Activated naive CD4-positive, alpha-beta T cell treated with anti-CD3 and anti-CD28 coated beads for 36 hours (primary cell): Measurements from ENCODE around the gene TJP3. TPM values are rescaled to one million over a fixed set of nuclear protein-coding genes. Genes with fewer than 3 reads are reported as not detected.

Experiments
- CTCF ChIA-PET: fragments of 350-600 bp; sonication (Branson Sonifier 250); formaldehyde crosslinking; loops from one replicate; lab custom pipeline; 2021; ENCODE audit warnings: antibody characterized with exemption; lab: Charles Lee
- DNase-seq: peaks from one replicate; pipeline ENCODE4 v3.0.0-alpha.2; 2020
- H3K27ac Mint-ChIP-seq: one replicate; pipeline ENCODE4 v1.8.0; 2021; ENCODE audit warnings: mild to moderate bottlenecking, mixed read lengths
- H3K27me3 Mint-ChIP-seq: one replicate; pipeline ENCODE4 v1.8.0; 2021; ENCODE audit warnings: low read depth, mixed read lengths
- H3K36me3 Mint-ChIP-seq: one replicate; pipeline ENCODE4 v1.8.0; 2021; ENCODE audit warnings: low read depth, mixed read lengths
- H3K4me1 Mint-ChIP-seq: one replicate; pipeline ENCODE4 v1.8.0; 2021; ENCODE audit warnings: low read depth, mixed read lengths
- H3K4me3 Mint-ChIP-seq: one replicate; pipeline ENCODE4 v1.8.0; 2021; ENCODE audit warnings: mild to moderate bottlenecking, moderate library complexity, mixed read lengths
- H3K9me3 Mint-ChIP-seq: one replicate; pipeline ENCODE4 v1.8.0; 2021; ENCODE audit warnings: mixed read lengths
- intact Hi-C: fragments of 100-400 bp; cut with micrococcal nuclease; formaldehyde crosslinking; loops from one replicate; pipeline ENCODE4 v1.15.1; 2023
- total RNA-seq, 2 experiments: library from RNA; stranded (reverse); gene quantifications; one replicate each; pipeline ENCODE4 v1.2.3, GENCODE V29; 2021

The TJP3 gene
- total RNA-seq, 2 experiments from 2014 or later = 0.93 to 1.6 TPM

DNA sequence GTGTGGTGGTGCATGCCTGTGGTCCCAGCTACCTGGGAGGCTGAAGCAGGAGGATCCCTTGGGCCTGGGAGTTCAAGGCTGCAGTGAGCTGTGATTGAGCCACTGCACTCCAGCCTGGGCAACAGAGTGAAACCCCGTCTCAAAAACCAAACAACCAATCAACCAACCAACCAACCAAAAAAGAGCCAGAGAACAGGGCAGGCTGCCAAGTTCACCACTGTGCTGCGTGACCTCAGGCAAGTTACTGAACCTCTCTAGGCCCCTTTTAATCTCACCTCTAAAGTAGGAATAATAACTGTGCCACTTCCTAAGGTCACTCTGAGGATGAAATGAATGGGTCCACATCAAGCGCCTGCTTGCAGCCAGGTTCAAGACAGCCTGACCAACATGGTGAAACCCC lies 16.9 kb downstream of the TJP3 start:
- no peak for DNase-seq
- Mint-ChIP-seq H3K9me3 (no peaks in the 10 kb centered on the region), H3K27me3 (peaks cover 6% of the 10 kb centered on the region), H3K36me3 (no peaks in the 10 kb centered on the region), H3K4me1 (peaks cover 7% of the 10 kb centered on the region), H3K4me3 (no peak overlapping the region), H3K27ac (no peak overlapping the region)
- intact Hi-C loops = no loop called here
- CTCF ChIA-PET = interaction anchor here (0.7 kb wide), 1 partner anchor 283 kb away, joined by 3 read pairs; no protein-coding TSS in a partner anchor

DNA sequence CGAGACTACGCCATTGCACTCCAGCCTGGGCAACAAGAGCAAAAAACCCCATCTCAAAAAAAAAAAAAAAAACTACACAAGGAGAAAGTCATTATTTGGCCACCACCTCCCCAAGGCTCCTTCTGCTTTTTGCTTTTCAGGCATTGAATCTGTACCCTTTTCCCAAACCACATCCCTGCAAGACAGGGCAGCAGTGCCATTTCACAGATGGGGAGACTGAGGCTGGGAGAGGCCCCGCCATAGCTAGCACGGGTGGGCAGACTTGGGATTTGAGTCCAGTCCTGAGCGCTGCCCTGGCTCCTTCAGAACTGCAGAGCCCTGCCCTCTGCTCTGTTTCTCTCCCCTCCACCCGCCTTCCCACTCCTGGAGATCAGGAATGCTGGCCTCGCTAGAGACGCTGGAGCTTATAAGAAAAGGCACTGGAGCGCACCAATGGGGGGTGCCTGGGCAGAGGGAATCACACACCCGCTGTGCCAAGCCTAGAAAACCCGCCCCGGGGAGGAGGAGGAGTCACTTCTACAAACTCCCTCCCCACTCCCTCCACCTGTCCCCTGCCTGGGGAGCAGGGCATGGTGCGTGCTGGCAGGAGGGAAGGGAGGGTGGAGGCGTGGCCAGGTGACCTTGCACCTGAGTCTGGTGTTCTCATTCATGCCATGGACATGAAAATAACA lies 17.6 kb downstream of the TJP3 start:
- Mint-ChIP-seq H3K4me3 (no peak overlapping the region), H3K9me3 (no peaks in the 10 kb centered on the region), H3K36me3 (no peaks in the 10 kb centered on the region), H3K27ac (no peak overlapping the region), H3K4me1 (peaks cover 7% of the 10 kb centered on the region), H3K27me3 (peaks cover 6% of the 10 kb centered on the region)
- intact Hi-C loops = no loop called here
- DNase-seq = no peak
- CTCF ChIA-PET = interaction anchor here (0.7 kb wide), 1 partner anchor 284 kb away, joined by 3 read pairs; no protein-coding TSS in a partner anchor

DNA sequence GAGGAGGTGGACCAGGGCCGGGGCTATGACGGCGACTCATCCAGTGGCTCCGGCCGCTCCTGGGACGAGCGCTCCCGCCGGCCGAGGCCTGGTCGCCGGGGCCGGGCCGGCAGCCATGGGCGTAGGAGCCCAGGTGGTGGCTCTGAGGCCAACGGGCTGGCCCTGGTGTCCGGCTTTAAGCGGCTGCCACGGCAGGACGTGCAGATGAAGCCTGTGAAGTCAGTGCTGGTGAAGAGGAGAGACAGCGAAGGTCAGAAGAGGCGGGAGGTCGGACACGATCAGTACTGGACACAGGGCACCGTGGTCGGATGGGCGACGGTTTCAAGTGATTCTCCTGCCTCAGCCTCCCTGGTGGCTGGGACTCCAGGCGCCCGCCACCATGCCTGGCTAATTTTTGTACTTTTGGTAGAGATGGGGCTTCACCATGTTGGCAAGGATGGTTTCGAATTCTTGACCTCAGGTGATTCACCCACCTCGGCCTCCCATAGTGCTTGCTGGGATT lies 22.3 kb downstream of the TJP3 start:
- Mint-ChIP-seq H3K4me1 (no peaks in the 10 kb centered on the region), H3K4me3 (no peak overlapping the region), H3K27me3 (no peaks in the 10 kb centered on the region), H3K36me3 (no peaks in the 10 kb centered on the region), H3K27ac (no peak overlapping the region), H3K9me3 (no peaks in the 10 kb centered on the region)
- DNase-seq = no peak
- intact Hi-C loops = no loop called here
- CTCF ChIA-PET = no interaction called here

DNA sequence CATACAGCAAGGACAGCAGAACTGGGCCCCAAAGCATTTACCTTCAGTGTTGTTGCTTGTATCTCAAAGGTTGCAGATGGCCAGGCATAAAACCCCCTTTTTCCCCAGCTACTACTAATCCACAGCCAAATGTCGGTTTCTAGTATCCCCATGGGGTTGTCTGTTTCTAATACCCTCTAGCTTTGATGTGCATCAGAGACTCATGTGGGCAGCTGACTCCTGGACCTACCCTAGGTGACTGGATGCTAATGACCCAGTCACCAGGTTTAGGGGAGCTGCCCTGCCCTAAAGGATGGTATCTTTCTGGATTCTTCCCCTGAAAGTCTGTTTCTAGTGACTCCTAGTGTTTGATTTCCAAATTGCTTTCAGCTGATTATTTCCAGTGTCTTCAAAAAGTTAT lies 23.9 kb downstream of the TJP3 start:
- H3K4me1 Mint-ChIP-seq = no peaks in the 10 kb centered on the region
- CTCF ChIA-PET = interaction anchor here (0.7 kb wide), 1 partner anchor 11 kb away, joined by 4 read pairs; no protein-coding TSS in a partner anchor
- H3K9me3 Mint-ChIP-seq = no peaks in the 10 kb centered on the region
- H3K4me3 Mint-ChIP-seq = no peak overlapping the region
- no peak for DNase-seq
- intact Hi-C loops = no loop called here
- no peaks in the 10 kb centered on the region for H3K27me3 Mint-ChIP-seq
- no peaks in the 10 kb centered on the region for H3K36me3 Mint-ChIP-seq
- no peak overlapping the region for H3K27ac Mint-ChIP-seq

DNA sequence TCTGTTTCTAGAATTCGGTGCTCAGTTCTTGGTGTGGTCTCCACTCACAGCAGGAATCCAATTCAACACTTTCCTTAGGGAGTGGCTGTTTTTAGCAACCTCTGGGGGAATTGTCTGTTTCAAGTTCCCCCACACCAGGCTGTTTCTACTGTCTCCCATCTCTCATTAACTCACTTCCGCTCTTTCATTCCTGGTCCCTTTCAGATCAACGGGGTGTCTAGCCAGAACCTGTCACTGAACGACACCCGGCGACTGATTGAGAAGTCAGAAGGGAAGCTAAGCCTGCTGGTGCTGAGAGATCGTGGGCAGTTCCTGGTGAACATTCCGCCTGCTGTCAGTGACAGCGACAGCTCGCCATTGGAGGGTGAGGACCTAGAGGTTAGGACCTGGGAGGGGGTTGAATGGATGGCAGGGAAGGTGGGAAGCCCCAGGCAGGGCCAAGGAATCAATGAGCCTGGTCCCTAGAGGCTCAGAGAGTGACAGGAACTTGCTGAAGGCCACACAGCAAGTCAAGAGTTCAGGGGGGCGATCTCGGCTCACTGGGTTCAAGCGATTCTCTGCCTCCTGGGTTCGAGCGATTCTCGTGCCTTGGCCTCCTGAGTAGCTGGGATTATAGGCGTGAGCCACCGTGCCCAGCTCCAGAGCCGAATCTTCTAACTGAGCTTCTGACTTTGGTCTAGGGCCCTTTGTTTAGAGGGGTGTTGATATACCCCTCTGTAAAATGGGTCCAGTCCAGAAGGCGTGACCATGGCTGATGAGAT lies 25.5 kb downstream of the TJP3 start:
- Mint-ChIP-seq H3K36me3 (no peaks in the 10 kb centered on the region), H3K4me3 (no peak overlapping the region), H3K9me3 (no peaks in the 10 kb centered on the region), H3K27me3 (no peaks in the 10 kb centered on the region), H3K27ac (no peak overlapping the region), H3K4me1 (peaks cover 3% of the 10 kb centered on the region)
- no peak for DNase-seq
- intact Hi-C loops = no loop called here
- CTCF ChIA-PET = no interaction called here

DNA sequence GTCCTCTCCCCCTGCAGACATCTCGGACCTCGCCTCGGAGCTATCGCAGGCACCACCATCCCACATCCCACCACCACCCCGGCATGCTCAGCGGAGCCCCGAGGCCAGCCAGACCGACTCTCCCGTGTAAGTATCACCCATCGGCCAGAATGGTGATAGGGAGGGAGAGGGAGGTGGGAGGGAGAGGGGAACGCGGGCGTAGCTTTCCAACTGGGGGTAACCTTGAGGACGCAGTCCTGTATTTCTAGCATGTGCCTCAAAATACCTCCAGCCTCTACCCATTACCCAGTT lies 26.1 kb downstream of the TJP3 start:
- CTCF ChIA-PET = no interaction called here
- Mint-ChIP-seq H3K4me3 (no peak overlapping the region), H3K27me3 (no peaks in the 10 kb centered on the region)

DNA sequence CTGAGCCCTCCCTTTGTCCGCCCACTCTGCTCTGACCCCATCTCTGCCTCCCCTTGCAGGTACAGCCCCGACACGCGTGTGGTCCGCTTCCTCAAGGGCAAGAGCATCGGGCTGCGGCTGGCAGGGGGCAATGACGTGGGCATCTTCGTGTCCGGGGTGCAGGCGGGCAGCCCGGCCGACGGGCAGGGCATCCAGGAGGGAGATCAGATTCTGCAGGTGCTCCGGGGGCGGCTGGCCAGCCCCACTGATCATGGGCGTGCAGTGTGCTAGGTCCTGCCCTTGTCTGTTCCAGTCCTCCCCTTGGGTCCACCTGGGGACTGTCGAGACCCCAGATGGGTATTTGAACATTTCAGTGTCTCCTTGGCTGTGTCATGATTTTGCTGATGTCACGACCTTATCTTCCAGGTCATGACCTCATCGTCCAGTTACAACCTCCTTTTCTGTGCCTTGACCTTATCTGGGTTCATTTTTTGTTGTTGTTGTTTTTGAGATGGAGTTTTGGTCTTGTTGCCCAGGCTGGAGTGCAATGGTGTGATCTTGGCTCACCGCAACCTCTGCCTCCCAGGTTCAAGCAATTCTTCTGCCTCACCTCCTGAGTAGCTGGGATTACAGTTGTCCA lies 28.0 kb downstream of the TJP3 start:
- no peak overlapping the region for H3K27ac Mint-ChIP-seq
- H3K4me1 Mint-ChIP-seq = peaks cover 13% of the 10 kb centered on the region
- no peaks in the 10 kb centered on the region for H3K27me3 Mint-ChIP-seq
- no peak for DNase-seq
- no peaks in the 10 kb centered on the region for H3K9me3 Mint-ChIP-seq
- CTCF ChIA-PET = no interaction called here
- H3K4me3 Mint-ChIP-seq = no peak overlapping the region
- H3K36me3 Mint-ChIP-seq = no peaks in the 10 kb centered on the region
- intact Hi-C loops = no loop called here

More for the DNA sequence above, 26.1 kb downstream of the TJP3 start:
- DNase-seq = no peak
- Mint-ChIP-seq H3K9me3 (no peaks in the 10 kb centered on the region), H3K36me3 (no peaks in the 10 kb centered on the region), H3K4me1 (peaks cover 8% of the 10 kb centered on the region), H3K27ac (no peak overlapping the region)
- intact Hi-C loops = no loop called here

DNA sequence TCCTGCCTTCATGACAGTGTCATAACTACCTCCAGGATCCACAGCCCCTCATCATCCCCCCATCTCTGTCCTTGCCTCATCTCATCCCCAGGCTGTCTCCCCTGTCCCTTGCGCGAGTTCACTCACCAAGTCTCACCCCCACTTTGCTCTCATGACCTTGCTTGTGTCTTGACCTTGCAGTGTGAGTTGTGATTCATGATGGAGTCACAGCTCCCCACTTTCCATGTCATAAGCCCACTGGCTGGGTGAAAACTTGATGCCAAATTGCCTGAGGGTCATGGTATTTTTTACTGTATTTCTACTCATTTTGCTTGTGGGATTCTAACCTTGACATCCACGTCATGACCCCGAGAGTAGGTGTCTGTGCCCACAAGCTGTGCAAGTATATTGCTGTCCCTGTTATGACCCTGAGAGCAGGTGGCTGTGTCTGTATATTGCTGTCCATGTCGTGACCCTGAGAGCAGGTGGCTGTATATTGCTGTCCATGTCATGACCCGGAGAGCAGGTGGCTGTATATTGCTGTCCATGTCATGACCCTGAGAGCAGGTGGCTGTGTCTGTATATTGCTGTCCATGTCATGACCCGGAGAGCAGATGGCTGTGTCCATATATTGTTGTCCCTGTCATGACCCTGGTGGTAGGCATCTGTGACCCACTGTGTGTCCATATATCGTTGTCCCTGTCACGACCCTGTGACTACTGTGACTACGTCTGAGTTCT lies 29.5 kb downstream of the TJP3 start:
- no peak overlapping the region for H3K27ac Mint-ChIP-seq
- no peaks in the 10 kb centered on the region for H3K9me3 Mint-ChIP-seq
- CTCF ChIA-PET = interaction anchor here (0.6 to 0.7 kb wide), 2 partner anchors 26 to 59 kb away, joined by 3 to 4 read pairs; no protein-coding TSS in a partner anchor
- H3K36me3 Mint-ChIP-seq = no peaks in the 10 kb centered on the region
- peaks cover 13% of the 10 kb centered on the region for H3K4me1 Mint-ChIP-seq
- no peak overlapping the region for H3K4me3 Mint-ChIP-seq
- intact Hi-C loops = no loop called here
- DNase-seq = no peak
- no peaks in the 10 kb centered on the region for H3K27me3 Mint-ChIP-seq

DNA sequence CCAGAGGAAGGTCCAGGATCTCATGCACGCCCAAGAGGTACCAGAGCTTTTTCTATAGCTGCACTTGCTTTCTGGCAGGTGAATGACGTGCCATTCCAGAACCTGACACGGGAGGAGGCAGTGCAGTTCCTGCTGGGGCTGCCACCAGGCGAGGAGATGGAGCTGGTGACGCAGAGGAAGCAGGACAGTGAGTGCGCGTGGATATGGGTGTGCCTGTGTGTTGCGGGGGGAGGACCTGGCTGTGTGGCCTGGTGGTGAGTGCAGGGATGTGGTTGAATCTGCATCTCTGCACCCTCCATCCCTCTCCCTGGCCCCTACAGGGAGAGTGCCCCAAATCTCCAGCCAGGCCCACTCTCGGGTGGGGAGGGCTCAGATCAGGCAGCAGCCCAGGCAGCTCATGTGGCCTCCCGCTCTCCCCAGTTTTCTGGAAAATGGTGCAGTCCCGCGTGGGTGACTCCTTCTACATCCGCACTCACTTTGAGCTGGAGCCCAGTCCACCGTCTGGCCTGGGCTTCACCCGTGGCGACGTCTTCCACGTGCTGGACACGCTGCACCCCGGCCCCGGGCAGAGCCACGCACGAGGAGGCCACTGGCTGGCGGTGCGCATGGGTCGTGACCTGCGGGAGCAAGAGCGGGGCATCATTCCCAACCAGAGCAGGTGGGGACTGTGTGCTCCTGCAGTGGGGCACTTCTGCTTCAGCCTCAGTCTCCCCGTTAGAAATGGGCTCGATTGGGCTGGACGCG lies 30.5 kb downstream of the TJP3 start:
- no peaks in the 10 kb centered on the region for H3K9me3 Mint-ChIP-seq

DNA sequence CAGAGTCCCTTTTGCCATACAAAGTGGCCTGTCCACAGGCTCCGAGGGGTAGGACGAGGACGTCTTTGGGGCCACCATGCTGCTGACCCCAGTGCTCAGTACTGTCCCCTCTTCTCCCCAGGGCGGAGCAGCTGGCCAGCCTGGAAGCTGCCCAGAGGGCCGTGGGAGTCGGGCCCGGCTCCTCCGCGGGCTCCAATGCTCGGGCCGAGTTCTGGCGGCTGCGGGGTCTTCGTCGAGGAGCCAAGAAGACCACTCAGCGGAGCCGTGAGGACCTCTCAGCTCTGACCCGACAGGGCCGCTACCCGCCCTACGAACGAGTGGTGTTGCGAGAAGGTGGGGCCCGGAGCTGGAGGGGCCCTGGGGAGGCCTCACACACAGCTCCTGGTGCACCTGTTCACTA lies 32.2 kb downstream of the TJP3 start:
- H3K4me3 Mint-ChIP-seq = no peak overlapping the region
- intact Hi-C loops = no loop called here
- no peaks in the 10 kb centered on the region for H3K36me3 Mint-ChIP-seq
- H3K27ac Mint-ChIP-seq = no peak overlapping the region
- CTCF ChIA-PET = no interaction called here
- H3K27me3 Mint-ChIP-seq = no peaks in the 10 kb centered on the region
- no peaks in the 10 kb centered on the region for H3K9me3 Mint-ChIP-seq
- peaks cover 13% of the 10 kb centered on the region for H3K4me1 Mint-ChIP-seq
- DNase-seq = no peak

More for the DNA sequence above, 30.5 kb downstream of the TJP3 start:
- no peaks in the 10 kb centered on the region for H3K36me3 Mint-ChIP-seq
- H3K27me3 Mint-ChIP-seq = no peaks in the 10 kb centered on the region
- no peak for DNase-seq
- no peak overlapping the region for H3K4me3 Mint-ChIP-seq
- intact Hi-C loops = no loop called here
- CTCF ChIA-PET = interaction anchor here (0.7 kb wide), 1 partner anchor 58 kb away, joined by 3 read pairs; no protein-coding TSS in a partner anchor
- no peak overlapping the region for H3K27ac Mint-ChIP-seq
- H3K4me1 Mint-ChIP-seq = peaks cover 13% of the 10 kb centered on the region

DNA sequence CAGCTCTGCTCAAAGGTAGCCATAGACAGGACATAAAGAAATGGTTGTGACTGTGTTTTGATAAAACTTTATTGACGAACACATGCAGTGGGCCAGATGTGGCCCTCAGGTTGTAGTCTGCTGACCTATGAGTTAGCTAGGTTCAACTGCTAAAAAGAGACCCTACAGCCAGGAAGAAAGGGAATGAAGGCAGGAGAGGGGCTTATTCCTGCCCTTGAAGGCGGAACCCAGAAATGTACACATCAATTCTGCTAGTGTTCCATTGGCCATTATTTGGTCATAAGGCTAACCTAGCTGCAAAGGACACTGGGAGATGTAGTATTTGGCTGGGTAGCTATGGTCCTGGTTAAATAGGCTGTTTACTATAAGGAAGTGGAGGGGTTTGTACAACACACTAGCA lies 35.3 kb downstream of the TJP3 start:
- Mint-ChIP-seq H3K9me3 (no peaks in the 10 kb centered on the region), H3K4me3 (no peak overlapping the region), H3K4me1 (peaks cover 12% of the 10 kb centered on the region), H3K27ac (no peak overlapping the region), H3K27me3 (no peaks in the 10 kb centered on the region), H3K36me3 (no peaks in the 10 kb centered on the region)
- intact Hi-C loops = no loop called here
- DNase-seq = no peak
- CTCF ChIA-PET = interaction anchor here (0.6 kb wide), 1 partner anchor 244 kb away, joined by 4 read pairs; no protein-coding TSS in a partner anchor
